ENCODE data around the gene CD200R1. TPM values are rescaled to one million over a fixed set of nuclear protein-coding genes. Genes with fewer than 3 reads are reported as not detected.

CD200R1 gene
- total RNA-seq, 2 experiments from 2014 or later, result 4.0 to 4.7 TPM

DNA sequence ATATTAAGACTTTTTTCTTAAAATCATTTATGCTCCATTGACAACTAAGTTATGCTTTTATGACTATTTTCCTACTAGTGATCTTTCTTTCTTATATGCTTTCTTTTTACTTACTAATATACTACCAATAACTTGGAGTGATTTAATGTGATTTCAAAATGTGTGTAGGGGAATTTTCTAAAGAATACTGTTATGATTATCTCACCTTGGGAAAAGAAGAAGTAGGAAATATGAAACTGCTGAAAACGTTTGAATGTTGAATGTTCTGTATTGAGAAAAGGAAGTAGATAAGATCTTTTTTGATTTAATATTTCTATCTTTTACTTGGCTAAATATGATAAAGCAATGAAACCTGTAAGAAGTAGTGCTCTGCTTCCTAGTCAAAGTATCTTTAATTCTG, 7.8 kb upstream of the CD200R1 start:
- H3K4me1 Mint-ChIP-seq (ENCODE audit: low read depth), result peaks cover 71% of the 10 kb centered on the region
- Histone ChIP-seq H3K9me3 (ENCODE audit: control insufficient read depth in 1 of 2, insufficient read depth in 1 of 2, low read length in 2 of 2) (no peaks in the 10 kb centered on the region), H3K27me3 (ENCODE audit: control insufficient read depth in 1 of 2, insufficient read depth in 2 of 2, low read length in 2 of 2) (no peaks in the 10 kb centered on the region), H3K4me3 (ENCODE audit: low read length) (no peak overlapping the region), H3K4me1 (ENCODE audit: insufficient read depth, low read length) (peaks cover 29% of the 10 kb centered on the region), H3K36me3 (ENCODE audit: insufficient read depth, low read length) (no peaks in the 10 kb centered on the region), H3K27ac (ENCODE audit: low read depth in 1 of 2, low read length in 2 of 2) (no peak overlapping the region)
- no peaks in the 10 kb centered on the region for H3K9me3 Mint-ChIP-seq
- CTCF ChIA-PET, result interaction anchor here (2.1 kb wide), 1 partner anchor 340 kb away, joined by 7 read pairs; no protein-coding TSS in a partner anchor
- H3K4me3 Mint-ChIP-seq, result peak overlapping the region; percentile 3
- H3K27ac Mint-ChIP-seq, result peak overlapping the region; percentile 72
- intact Hi-C loops (cut with DNase I, micrococcal nuclease), result loop anchor here in 1 of 2 experiments (5.0 kb wide), 1 partner anchor 400 kb away; no protein-coding TSS in a partner anchor
- H3K36me3 Mint-ChIP-seq (ENCODE audit: low read depth), result no peaks in the 10 kb centered on the region
- no peak for ATAC-seq (ENCODE audit: poor library complexity)
- TF ChIP-seq, protein P1, sequence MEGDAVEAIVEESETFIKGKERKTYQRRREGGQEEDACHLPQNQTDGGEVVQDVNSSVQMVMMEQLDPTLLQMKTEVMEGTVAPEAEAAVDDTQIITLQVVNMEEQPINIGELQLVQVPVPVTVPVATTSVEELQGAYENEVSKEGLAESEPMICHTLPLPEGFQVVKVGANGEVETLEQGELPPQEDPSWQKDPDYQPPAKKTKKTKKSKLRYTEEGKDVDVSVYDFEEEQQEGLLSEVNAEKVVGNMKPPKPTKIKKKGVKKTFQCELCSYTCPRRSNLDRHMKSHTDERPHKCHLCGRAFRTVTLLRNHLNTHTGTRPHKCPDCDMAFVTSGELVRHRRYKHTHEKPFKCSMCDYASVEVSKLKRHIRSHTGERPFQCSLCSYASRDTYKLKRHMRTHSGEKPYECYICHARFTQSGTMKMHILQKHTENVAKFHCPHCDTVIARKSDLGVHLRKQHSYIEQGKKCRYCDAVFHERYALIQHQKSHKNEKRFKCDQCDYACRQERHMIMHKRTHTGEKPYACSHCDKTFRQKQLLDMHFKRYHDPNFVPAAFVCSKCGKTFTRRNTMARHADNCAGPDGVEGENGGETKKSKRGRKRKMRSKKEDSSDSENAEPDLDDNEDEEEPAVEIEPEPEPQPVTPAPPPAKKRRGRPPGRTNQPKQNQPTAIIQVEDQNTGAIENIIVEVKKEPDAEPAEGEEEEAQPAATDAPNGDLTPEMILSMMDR (IDR thresholded peaks at IDR 0.05), result no peak
- no peak for DNase-seq
- no peaks in the 10 kb centered on the region for H3K27me3 Mint-ChIP-seq
- POLR2A ChIA-PET, result interaction anchor here (1.0 kb wide), 1 partner anchor 10 kb away, joined by 3 read pairs; no protein-coding TSS in a partner anchor

DNA sequence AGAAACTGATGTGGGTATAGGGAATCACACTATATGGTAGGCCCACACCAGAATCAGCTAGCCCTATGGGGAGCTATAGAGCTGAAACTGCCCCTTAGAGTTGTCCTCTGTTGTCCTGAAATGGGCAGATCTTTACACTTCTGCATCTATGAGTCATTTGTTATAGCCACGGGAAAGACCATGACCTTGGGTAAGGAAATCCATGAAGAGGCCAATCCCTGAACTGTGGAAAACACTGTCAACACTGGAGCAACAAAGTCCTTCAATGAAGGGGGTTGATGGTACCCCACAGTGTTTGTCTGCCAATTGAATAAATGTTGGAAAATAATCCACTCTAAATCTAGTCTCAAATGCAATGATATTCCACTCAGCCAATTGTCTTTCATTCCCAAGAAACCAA, 5.2 kb upstream of the CD200R1 start:
- DNase-seq, result no peak
- TF ChIP-seq, protein P1 (IDR thresholded peaks at IDR 0.05), result no peak
- POLR2A ChIA-PET, result interaction anchor here (1.2 to 2.1 kb wide), 2 partner anchors 11 to 337 kb away, joined by 4 to 8 read pairs; partner anchors contain the start of gene GTPBP8
- Histone ChIP-seq H3K36me3 (ENCODE audit: insufficient read depth, low read length) (no peaks in the 10 kb centered on the region), H3K27ac (ENCODE audit: low read depth in 1 of 2, low read length in 2 of 2) (no peak overlapping the region), H3K4me1 (ENCODE audit: insufficient read depth, low read length) (peaks cover 43% of the 10 kb centered on the region), H3K9me3 (ENCODE audit: control insufficient read depth in 1 of 2, insufficient read depth in 1 of 2, low read length in 2 of 2) (no peaks in the 10 kb centered on the region), H3K27me3 (ENCODE audit: control insufficient read depth in 1 of 2, insufficient read depth in 2 of 2, low read length in 2 of 2) (no peaks in the 10 kb centered on the region), H3K4me3 (ENCODE audit: low read length) (no peak overlapping the region)
- Mint-ChIP-seq H3K27ac (no peak overlapping the region), H3K4me1 (ENCODE audit: low read depth) (peaks cover 73% of the 10 kb centered on the region), H3K36me3 (ENCODE audit: low read depth) (peaks cover under 1% of the 10 kb centered on the region), H3K4me3 (no peak overlapping the region), H3K9me3 (no peaks in the 10 kb centered on the region), H3K27me3 (no peaks in the 10 kb centered on the region)
- intact Hi-C loops (cut with DNase I, micrococcal nuclease), result loop anchor here (2.0 to 5.0 kb wide), 2 partner anchors 337 to 398 kb away; no protein-coding TSS in a partner anchor
- ATAC-seq (ENCODE audit: poor library complexity), result no peak
- CTCF ChIA-PET, result interaction anchor here (1.0 to 3.1 kb wide), 8 partner anchors 10 to 337 kb away, joined by 4 to 32 read pairs (median 13); partner anchors contain the start of gene GTPBP8

DNA sequence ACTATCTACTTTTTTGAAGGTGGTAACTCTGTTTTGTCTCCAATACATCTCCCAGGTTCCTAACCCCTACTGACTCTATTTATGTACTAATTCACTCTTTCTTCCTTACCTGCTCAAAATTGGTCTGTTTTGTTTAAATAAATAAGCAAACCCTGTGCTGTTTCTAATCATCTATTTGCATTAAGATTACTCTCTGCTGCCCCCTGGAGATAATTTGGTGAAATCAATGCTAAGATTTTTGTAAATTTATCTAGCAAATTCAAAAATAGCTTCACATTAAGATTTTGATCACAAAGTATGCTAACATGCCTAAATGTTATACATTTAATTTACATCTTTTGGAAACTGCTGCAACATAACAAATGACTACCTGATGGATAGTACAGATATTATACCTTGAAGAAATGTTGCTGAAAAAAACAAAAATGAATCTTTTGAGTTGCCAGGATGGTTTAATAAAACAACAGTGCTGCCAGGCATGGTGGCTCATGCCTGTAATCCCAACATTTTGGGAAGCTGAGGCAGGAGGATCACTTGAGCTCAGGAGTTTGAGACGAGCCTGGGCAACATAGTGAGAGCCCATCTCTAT, 4.4 kb upstream of the CD200R1 start:
- POLR2A ChIA-PET, result interaction anchor here (0.7 to 2.1 kb wide), 11 partner anchors 24 to 654 kb away, joined by 3 to 8 read pairs (median 3); no protein-coding TSS in a partner anchor
- Mint-ChIP-seq H3K4me3 (peak overlapping the region; percentile 1), H3K4me1 (ENCODE audit: low read depth) (peaks cover 73% of the 10 kb centered on the region), H3K27ac (peak overlapping the region; percentile 6), H3K9me3 (no peaks in the 10 kb centered on the region), H3K27me3 (no peaks in the 10 kb centered on the region), H3K36me3 (ENCODE audit: low read depth) (peaks cover 5% of the 10 kb centered on the region)
- TF ChIP-seq, protein P1 (IDR thresholded peaks at IDR 0.05), result peak; percentile 94
- no peak overlapping the region for H3K27ac ChIP-seq (ENCODE audit: low read depth in 1 of 2, low read length in 2 of 2)
- DNase-seq (peak in 4 of 14 experiments; percentile 39 to 77 (median 72)), ATAC-seq (ENCODE audit: poor library complexity) (no peak)
- H3K4me1 ChIP-seq (ENCODE audit: insufficient read depth, low read length), result peaks cover 36% of the 10 kb centered on the region
- H3K36me3 ChIP-seq (ENCODE audit: insufficient read depth, low read length), result no peaks in the 10 kb centered on the region
- no peak overlapping the region for H3K4me3 ChIP-seq (ENCODE audit: low read length)
- no peaks in the 10 kb centered on the region for H3K27me3 ChIP-seq (ENCODE audit: control insufficient read depth in 1 of 2, insufficient read depth in 2 of 2, low read length in 2 of 2)
- CTCF ChIA-PET, result interaction anchor here (0.6 to 3.1 kb wide), 22 partner anchors 11 to 417 kb away, joined by 3 to 32 read pairs (median 4); partner anchors contain the start of genes ATG3, GTPBP8 and SLC35A5
- H3K9me3 ChIP-seq (ENCODE audit: control insufficient read depth in 1 of 2, insufficient read depth in 1 of 2, low read length in 2 of 2), result no peaks in the 10 kb centered on the region
- intact Hi-C loops (cut with DNase I, micrococcal nuclease), result loop anchor here (1.0 to 10.0 kb wide), 5 partner anchors 37 to 415 kb away; partner anchors contain the start of genes ATG3 (in 1 of the 2) and SLC35A5 (in 1 of the 2)
